ENCODE data around the gene MS4A18.

- no peak for TF ChIP-seq TAF1 (IDR thresholded peaks at IDR 0.05; ENCODE audit: borderline replicate concordance, low read depth, low read length)
- no peak for TF ChIP-seq ATF2 (IDR thresholded peaks at IDR 0.05; ENCODE audit: low read length)
- no peak for TF ChIP-seq CTCF (IDR thresholded peaks at IDR 0.05 in 2 of 3, conservative IDR thresholded peaks at IDR 0.05 in 1 of 3; ENCODE audit: control insufficient read depth in 2 of 3, extremely low read depth in 1 of 3, insufficient read depth in 1 of 3, low read depth in 3 of 3, low read length in 3 of 3)
- TF ChIP-seq POLR2A (IDR thresholded peaks at IDR 0.05; ENCODE audit: low read depth, low read length) = no peak
- TF ChIP-seq, protein P1, sequence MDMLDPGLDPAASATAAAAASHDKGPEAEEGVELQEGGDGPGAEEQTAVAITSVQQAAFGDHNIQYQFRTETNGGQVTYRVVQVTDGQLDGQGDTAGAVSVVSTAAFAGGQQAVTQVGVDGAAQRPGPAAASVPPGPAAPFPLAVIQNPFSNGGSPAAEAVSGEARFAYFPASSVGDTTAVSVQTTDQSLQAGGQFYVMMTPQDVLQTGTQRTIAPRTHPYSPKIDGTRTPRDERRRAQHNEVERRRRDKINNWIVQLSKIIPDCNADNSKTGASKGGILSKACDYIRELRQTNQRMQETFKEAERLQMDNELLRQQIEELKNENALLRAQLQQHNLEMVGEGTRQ (IDR thresholded peaks at IDR 0.05; ENCODE audit: borderline replicate concordance, low read depth, low read length) = no peak
- no peak for TF ChIP-seq LARP7 (IDR thresholded peaks at IDR 0.05)
Measured at GRCh38 chr11:60783911-60784310, 59.4 kb downstream of the MS4A18 start.
